DMS 273 treated with DMSO at 0.1 percent for 48 hours (cell line): ENCODE measurements around the gene SPRN.
"Not testable (repeated sequence)": the region's sequence is repeated elsewhere in the genome, so short reads cannot be mapped to it uniquely, and the experiment has no call there.

Experiments
- DNase-seq: peaks from one replicate; lab custom pipeline; 2025; lab: John Stamatoyannopoulos, UW

Gene SPRN, protein sequence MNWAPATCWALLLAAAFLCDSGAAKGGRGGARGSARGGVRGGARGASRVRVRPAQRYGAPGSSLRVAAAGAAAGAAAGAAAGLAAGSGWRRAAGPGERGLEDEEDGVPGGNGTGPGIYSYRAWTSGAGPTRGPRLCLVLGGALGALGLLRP

GRCh38 chr10:133424601-133425000, at the start of gene SPRN:
Gene SPRN (minus strand): TSS chr10:133424625. CDS start chr10:133423681, 944 bp downstream.
- not testable (repeated sequence) for DNase-seq

- DNase-seq = no peak
These were observed 49.6 kb upstream of the SPRN start for GRCh38 chr10:133474027-133474426.

DNA sequence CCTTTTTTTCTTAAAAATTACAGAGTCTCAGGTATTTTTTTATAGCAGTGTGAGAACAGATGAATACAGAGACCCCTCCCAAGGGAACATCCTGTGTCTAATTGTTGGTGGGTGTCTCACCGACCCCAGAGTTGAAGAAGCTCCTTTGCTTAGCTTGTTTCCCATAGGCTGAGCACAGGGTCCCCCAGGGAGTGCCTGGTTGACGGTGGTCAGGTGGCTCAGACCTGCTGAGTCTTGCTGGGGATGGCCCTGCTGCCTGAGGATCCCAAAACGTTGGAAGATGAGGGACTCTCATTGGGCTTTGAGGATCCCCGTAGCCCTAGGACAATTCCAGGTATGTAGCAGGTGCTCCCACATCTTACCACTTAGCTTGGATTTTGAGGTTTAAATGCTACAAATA, 48.8 kb upstream of the SPRN start:
- DNase-seq = no peak

DNA sequence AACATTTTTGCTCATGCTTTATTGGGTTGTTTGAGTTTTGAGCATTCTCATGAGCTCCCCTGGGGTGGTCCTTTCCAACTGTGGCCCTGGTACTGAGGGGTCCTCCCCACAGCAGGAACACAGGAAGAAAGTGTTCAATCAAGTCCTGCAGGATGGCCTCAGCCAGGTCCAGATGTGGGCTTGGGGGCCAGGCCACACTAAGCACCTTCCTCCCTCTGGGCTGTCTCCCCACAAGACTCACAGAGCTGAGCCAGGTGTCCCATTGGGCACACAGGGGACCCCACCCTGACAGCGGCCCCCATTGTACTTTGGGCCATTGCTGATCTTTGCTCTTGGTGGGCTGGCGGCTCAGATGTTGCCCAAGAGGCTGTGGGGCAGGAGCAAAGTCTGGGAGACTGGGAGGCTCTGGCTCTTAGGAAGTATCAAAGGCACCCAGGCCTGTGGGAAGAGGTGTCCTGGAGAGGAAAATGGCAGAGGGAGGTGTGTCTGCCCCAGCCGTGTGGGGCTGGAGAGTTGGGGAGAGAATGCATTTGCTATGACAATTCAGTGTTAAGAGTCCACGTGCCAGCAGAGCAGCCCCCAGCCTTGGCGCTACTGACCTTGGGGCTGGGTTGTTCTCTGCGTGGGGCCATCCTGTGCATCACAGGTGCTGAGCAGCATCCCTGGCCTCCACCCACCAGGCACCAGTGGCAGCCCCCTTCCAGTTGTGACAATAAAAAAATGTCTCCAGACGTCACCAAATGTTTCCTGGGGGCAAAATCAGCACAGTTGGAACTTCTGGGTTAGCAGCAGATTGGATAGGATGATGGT, 47.1 kb upstream of the SPRN start:
- DNase-seq = no peak

DNA sequence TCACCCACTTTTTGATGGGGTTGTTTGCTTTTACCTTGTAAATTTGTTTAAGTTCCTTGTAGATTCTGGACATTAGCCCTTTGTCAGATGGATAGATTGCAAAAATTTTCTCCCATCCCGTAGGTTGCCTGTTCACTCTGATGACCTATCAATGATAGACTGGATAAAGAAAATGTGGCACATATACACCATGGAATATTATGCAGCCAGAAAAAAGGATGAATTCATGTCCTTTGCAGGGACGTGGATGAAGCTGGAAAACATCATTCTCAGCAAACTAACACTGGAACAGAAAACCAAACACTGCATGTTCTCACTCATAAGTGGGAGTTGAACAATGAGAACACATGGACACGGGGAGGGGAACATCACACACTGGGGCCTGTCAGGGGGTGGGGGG, 44.8 kb upstream of the SPRN start:
- not testable (repeated sequence) for DNase-seq

DNA sequence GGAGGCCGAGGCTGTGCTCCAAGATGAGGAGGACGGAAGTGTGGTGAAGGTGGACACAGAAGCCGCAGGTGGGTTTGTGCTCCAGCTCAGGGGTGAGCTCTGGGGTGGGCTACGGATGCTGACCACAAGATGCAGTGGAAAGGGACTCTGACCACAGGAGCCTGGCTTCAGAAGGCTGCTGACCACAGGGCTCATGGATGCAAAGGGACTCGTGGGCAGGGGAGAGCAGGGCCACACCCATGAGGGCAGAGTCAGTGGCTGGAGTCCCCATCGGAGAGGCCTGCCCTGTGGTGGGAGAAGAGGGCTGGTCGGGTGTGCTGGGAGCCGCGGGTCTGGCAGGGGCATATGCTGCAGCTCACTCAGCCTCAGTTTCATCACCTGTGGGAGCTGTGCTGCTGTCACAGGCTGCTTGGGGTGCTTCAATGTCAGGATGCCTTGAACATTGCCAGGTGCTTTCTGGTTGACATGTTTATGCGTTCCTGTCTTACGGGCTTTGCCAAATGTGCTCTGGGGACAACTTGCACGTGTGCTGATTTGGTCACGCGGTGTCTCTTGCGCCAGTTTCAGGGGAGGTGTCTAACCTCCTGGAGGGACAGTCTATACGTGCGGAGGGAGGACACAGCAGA, 43.0 kb upstream of the SPRN start:
- DNase-seq = no peak

DNA sequence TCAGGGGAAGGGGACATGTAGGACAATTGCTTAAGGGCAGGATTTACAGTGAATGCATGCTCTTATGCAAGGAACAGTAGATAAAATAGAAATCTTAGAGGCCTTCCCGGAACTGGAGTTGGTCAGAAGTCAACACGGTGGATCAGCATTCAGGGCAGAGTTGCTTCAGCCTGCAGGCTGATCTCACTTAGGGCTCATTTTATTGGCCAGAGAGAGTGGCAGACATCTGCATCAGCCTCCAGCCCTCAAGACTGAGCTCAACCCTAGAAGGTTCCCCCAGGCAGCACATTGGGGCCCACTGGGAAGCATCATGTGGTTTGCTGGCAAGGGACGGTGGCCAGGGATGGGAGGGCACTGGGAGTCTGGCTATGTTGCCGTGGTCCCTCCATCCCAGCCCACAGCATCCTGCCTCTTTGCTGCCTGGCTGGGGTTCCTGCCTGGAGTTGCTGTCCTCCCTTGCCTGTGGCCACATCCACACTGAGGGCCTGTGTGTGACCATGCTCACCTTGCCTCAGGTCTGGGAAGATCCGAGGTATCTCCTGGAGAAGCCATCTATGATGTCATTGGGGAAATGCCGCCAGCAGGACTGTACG, 42.4 kb upstream of the SPRN start:
- no peak for DNase-seq

DNA sequence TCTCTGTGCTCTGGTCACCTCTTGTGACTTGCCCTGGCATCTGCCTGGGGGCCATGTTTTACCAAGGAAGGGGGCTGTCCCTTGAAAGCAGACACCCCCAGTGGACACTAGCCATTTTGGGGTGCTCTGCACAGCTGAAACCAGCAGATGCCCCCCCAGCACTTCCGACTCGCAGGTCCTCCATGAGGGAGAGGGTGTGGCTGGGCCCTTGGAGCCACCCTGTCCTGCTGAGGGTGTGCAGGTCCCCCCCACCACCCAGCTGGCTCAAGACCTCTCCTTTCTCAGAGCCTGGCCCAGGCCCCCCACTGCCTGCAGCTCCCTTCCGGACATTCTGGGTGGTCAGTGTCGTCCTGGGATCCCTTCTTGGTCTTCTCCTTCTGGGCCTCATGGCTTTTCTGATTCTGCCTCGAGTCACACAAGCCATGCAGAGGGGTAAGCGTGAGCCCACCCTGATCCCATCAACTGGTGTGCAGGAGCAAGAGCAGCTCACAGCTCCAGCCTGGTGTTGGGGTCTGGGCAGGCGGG, 41.6 kb upstream of the SPRN start:
- no peak for DNase-seq

DNA sequence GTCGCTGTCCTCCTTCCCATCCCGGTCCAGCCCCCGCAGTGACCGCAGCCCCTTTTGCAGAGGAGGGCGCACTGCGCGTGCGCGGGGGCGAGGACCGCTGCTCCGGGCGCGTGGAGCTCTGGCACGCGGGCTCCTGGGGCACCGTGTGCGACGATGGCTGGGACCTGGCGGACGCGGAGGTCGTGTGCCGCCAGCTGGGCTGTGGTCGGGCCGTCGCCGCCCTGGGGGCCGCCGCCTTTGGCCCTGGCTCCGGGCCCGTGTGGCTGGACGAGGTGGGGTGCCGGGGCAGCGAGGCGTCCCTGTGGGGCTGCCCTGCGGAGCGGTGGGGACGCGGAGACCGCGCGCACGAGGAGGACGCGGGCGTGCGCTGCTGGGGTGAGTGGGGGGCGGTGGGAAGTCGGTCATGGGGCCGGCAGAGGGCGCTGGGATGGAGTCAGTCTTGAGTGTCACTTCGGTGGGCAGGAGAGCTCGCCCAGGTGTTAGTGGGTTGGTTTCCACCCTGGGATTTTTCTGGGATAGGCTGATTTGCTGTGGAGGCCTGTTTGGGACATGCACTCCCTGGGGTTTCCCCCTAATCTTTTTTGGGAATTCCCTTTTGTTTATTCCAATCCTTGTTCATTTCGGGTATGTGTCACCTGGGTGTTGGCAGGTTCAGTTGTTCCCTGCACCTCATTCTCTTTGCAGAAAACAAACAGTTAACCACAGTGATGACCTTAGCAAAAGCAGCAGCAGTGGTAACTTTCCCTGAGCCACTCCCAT, 40.9 kb upstream of the SPRN start:
- DNase-seq = no peak

DNA sequence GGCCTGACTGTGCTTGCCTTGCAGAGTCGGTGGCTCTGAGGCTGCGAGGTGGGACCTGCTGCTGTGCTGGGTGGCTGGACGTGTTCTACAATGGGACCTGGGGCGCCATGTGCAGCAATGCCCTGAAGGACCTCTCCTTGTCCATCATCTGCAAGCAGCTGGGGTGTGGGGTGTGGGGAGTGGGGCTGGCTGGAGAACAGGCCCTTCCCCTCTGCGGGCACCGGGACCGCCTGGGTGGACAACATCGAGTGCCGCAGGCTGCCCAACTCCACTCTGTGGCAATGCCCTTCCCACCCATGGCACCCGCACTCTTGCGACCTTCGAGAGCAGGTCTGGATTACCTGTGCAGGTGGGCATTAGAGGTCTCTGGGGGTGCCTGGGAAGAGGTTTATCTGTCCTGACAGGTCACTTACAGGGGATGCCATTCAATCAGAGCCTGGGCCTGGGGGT, 40.2 kb upstream of the SPRN start:
- DNase-seq = no peak

DNA sequence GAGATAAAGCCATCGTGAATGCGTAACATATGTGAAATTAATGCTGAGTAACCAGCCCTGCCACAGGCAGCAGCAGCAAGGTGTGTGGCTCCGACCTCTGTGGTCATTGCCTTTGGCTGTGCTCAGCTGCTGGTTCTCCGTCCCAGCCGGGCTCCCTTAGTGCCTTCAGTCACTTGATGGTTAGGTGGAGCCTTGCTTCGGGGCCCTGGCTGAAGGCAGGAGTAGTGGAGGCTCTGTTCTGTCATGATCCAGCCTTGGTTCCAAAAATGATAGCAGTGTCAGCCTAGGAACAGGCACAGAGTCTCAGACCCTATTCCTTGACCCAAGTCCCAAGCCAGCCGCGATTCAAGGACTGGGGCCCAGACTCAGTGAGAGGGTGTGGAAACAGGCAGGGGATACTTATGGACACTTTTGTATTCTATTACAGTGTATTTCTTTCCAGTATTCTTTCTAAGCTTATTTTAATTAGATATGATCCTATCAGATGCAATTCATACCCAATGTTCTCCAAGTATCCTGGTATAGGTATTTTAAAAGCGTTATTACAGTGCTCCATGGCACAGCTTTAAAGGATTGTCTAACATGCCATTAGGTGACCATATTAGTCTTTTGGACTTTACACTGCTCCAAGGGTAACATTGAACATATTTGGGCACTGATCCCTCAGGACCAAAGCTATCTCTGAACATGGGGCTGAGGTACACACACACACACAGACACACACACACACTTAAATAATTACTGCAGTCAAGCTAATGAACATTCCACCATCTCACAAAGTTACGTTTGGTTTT, 38.3 kb upstream of the SPRN start:
- no peak for DNase-seq

DNA sequence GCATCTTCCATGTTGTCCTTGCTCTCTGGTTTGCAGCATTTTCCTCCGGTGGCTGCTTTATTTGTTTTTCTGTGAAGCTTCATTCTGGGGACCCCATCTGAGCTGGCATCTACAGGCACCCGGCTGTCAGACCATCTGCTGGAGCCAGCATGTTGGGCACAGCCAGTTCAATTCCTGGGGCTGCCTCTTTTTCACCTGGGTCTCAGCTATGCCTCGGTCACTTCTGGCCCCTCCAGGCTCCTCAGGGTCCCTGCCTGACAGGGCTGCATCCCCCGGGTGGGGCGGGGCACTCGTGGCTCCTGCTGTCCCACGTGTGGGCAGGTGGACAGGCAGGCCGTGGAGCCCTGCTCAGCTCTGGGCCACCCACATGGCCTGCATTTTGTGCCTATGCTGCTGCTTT, 37.4 kb upstream of the SPRN start:
- DNase-seq = no peak

GRCh38 chr10:133461027-133461426, 36.6 kb upstream of the SPRN start:
- DNase-seq = no peak

- DNase-seq = no peak
These were observed 35.9 kb upstream of the SPRN start for GRCh38 chr10:133460208-133460769.

- DNase-seq = no peak
These were observed 35.2 kb upstream of the SPRN start for GRCh38 chr10:133459454-133460207.

DNA sequence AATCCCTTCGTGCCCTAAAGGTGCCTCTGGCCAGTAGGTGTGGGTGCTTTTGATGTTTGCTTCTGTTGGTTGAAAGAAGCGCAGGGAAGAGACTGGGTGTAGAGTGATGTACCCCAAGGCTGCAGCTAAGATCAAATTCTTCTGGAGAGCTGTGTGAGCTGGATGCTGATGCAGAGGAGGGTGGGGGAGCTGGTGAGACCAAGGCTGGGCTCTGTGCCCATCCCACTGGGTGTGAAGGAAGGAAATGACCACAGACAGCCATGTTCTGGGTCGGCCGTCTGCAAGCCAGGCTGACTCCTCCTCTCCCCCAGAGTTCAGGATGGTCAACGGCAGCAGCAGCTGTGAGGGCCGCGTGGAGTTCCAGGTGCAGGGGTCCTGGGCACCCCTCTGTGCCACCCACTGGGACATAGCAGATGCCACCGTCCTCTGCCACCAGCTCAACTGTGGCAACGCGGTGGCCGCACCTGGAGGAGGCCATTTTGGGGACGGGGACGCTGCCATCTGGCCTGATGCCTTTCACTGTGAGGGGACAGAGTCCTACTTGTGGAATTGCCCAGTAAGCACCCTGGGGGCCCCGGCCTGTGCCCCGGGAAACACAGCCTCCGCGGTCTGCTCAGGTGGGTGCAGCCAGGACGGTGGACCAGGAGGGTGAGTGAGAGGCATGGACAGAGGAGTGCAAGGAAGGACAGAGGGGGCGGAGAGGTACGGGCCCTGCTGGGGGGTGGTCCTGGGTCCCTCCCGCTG, 34.5 kb upstream of the SPRN start:
- DNase-seq = no peak

- no peak for DNase-seq
These were observed 33.7 kb upstream of the SPRN start for GRCh38 chr10:133458021-133458709.

DNA sequence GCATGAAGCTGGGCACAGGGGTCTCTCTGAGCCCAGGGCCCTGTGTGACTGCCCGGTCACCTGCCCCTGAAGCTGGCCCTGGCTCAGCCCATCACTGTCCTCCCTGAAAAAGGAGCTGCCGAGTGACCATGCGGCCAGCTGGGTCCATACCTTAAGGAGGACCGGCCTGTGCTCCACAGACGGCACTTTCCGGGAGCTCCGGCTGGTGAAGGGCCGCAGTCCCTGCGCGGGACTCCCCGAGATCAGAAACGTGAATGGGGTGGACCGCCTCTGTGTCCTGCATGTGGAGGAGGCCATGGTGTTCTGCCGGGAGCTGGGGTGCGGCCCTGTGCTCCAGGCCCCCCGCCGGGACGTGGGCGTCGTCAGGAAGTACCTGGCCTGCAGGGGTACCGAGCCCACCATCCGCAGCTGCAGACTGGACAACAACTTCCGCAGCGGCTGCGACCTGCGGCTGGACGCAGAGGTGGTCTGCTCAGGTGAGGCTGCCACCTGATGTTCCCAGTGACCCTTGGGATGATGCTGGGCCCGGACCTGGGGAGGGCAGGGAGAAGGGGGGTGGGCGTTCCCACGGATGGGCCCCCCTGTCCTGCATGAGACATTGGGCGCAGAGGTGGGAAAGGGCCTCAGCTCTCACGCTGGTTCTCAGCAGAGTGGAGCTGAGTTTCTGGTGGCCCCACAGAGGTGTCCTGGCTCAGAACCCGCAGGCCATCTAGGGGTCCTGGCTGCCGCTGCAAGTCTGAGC, 32.8 kb upstream of the SPRN start:
- DNase-seq = no peak
